Spinal cord (tissue), 10 donors: ENCODE results near the gene TGFBR3. TPM values are rescaled to one million over a fixed set of nuclear protein-coding genes. Genes with fewer than 3 reads are reported as not detected.

ENCODE experiments used
- DNase-seq, 6 donors: peaks; one replicate each; pipeline versions ENCODE4 v3.0.0 to v3.0.0-alpha.2; 2013 to 2015; ENCODE audit warnings: low spot score in 6 of 6, low read depth in 4 of 6
- H3K27ac ChIP-seq: one replicate; pipeline ENCODE4 v1.5.1; 2013; ENCODE audit warnings: low read depth, low read length, control low read depth
- H3K27me3 ChIP-seq: one replicate; pipeline ENCODE4 v1.6.1; 2013; ENCODE audit warnings: low read length; ENCODE audit not compliant: control insufficient read depth, insufficient read depth
- H3K36me3 ChIP-seq: one replicate; pipeline ENCODE4 v1.6.1; 2013; ENCODE audit warnings: low read length; ENCODE audit not compliant: control insufficient read depth, insufficient read depth
- H3K4me1 ChIP-seq: one replicate; pipeline ENCODE4 v1.6.1; 2013; ENCODE audit warnings: low read length; ENCODE audit not compliant: control insufficient read depth, insufficient read depth
- H3K4me3 ChIP-seq: one replicate; pipeline ENCODE4 v1.5.1; 2013; ENCODE audit warnings: low read depth, low read length, control low read depth
- H3K9me3 ChIP-seq: one replicate; pipeline ENCODE4 v1.6.1; 2013; ENCODE audit warnings: low read length; ENCODE audit not compliant: control insufficient read depth, insufficient read depth
- WGBS: methylation state at CpG from one replicate; pipeline ENCODE4 v1.1.5; 2013; ENCODE audit warnings: missing lambda C conversion rate; ENCODE audit not compliant: insufficient coverage; 5-methylcytosine and 5-hydroxymethylcytosine counted together
- long read RNA-seq, 4 donors: transcript quantifications; one replicate each; lab custom pipeline, GENCODE V29; 2026
- polyA plus RNA-seq, 2 donors: library from polyadenylated mRNA; unstranded; fragments of 120-200 nt; gene quantifications; one replicate each; pipeline ENCODE4 v1.2.1, GENCODE V29; 2013; ENCODE audit not compliant: insufficient read length in 2 of 2
- total RNA-seq, 2 donors: library from RNA; depleted of rRNA in 1 of 2; stranded (reverse); fragments of 120-200 nt in 1 of 2; fragments of >200 nt in 1 of 2; gene quantifications; one replicate each; pipeline versions ENCODE4 v1.2.3 to v1.2.4, GENCODE V29; 2013 to 2014
- donor health status: healthy.

Gene TGFBR3
- total RNA-seq (10 to 100 TPM; 47.1 to 99.8 TPM), polyA plus RNA-seq (10 to 100 TPM in 1 of 2 donors, 1 to 10 TPM in 1; 8.0 to 12.8 TPM)
- long read RNA-seq, donor 1 = 0 reads
- long read RNA-seq, donor 2 = 0 reads
- long read RNA-seq, donor 3, full-length matches to known transcripts = 1 of 1 reads
- long read RNA-seq, donor 3, partial matches to known transcripts = 0 of 1 reads
- long read RNA-seq, donor 3, other reads (novel, unspliced or antisense) = 0 of 1 reads
- long read RNA-seq, donor 4, full-length matches to known transcripts = 2 of 2 reads
- long read RNA-seq, donor 4, partial matches to known transcripts = 0 of 2 reads
- long read RNA-seq, donor 4, other reads (novel, unspliced or antisense) = 0 of 2 reads

DNA sequence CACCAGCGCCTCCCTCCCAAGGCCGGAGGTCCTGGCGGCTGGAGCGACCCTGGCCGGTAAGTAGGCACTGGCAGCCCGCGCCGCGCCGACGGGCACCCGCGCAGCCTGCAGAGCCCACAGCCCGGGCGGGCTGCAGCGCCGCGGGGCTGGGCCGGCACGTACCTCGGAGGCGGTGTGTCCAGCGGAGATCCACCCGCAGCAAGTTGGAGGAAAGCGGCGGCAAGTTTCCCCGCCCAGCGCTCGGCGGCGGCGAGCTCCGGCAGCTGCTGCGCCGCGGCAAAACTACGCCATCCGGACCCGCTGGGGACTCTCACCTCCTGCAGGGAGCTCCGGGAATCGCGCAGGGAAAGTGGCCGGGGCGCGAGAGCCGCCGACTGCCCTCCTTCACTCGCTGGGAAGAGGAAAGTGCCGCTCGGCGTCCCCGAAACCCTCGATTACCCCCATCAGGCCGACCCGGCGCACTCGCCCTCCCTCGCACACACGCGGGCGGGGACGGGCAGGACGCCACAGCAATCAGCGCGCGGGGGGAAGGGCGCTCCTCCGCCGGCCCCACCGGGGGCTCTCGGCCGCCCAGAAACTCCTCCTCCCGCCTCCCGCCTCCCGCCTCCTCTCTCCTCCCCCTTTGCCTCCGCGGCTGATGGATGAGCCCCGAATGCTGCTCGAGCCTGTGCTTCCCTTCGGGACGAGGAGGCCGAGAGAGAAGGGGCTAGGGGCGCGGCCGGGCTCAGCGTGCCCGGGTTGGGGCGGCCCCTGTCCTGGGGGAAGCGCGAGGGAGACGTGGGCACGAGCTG, at the start of gene TGFBR3:
TSS of gene TGFBR3 (minus strand) at position 436 of the 791 bp plus-strand sequence. CDS start 24,620 bp downstream, outside the sequence.
- peaks cover 2% of the 10 kb centered on the region for H3K27me3 ChIP-seq
- no peaks in the 10 kb centered on the region for H3K36me3 ChIP-seq
- peak within 1 kb of the TSS; percentile 91 for H3K27ac ChIP-seq
- under 1% methylated on average over 81 of the region's 92 CpGs for WGBS
- H3K4me1 ChIP-seq = peaks cover 18% of the 10 kb centered on the region
- peak within 1 kb of the TSS; percentile 61 for H3K4me3 ChIP-seq
- DNase-seq = peak; percentile 65 to 97 (median 81)
- no peaks in the 10 kb centered on the region for H3K9me3 ChIP-seq

DNA sequence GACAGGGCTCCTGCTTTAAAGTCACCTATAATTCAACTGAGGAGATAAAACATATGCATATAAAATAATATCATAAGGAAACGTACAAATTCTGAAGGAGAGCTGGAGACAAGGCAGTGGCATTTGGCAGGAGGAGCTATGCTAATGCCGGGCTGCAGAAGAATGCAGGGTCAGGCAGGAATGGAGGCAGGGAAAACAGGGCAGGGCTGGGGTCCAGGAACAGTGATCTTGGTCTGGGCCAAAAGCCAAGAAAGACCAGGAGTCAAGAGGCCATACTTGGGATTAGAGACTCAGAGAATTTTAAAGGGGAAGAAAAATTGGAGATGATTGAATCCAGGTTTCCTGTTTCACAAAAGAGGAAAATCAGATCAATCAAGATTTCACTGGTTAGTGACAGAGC, 43.3 kb upstream of the TGFBR3 start:
- Histone ChIP-seq H3K4me1 (no peaks in the 10 kb centered on the region), H3K9me3 (no peaks in the 10 kb centered on the region), H3K27ac (no peak overlapping the region), H3K4me3 (no peak overlapping the region), H3K27me3 (no peaks in the 10 kb centered on the region), H3K36me3 (no peaks in the 10 kb centered on the region)
- DNase-seq = peak in 1 of 6 donors; percentile 44
- 30% methylated on average over 1 of the region's 2 CpGs for WGBS

DNA sequence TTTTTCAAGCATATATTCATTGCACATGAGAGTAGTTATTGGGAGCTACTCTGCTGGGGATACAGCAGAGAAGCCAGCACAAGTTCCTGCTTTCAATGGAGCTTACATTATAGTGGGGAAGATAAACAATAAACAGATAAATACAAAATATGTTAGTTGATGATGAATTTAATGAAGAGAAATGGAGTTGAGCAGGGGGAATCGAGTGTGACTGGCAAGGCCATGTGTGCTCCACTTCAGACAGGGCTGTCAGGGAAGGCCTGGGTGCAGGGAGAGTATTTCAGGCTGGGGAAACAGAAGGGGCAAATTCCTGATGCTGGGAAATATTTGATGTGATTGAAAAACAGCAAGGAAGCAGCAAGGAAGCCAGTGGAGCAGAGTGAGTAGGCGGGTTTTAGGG, 42.1 kb upstream of the TGFBR3 start:
- 43% methylated on average over 2 of the region's 2 CpGs for WGBS
- no peak overlapping the region for H3K4me3 ChIP-seq
- no peaks in the 10 kb centered on the region for H3K36me3 ChIP-seq
- no peaks in the 10 kb centered on the region for H3K9me3 ChIP-seq
- no peaks in the 10 kb centered on the region for H3K4me1 ChIP-seq
- no peaks in the 10 kb centered on the region for H3K27me3 ChIP-seq
- no peak overlapping the region for H3K27ac ChIP-seq
- DNase-seq = no peak

- DNase-seq = no peak
- Histone ChIP-seq H3K27me3 (no peaks in the 10 kb centered on the region), H3K4me1 (no peaks in the 10 kb centered on the region), H3K4me3 (no peak overlapping the region), H3K27ac (no peak overlapping the region), H3K9me3 (no peaks in the 10 kb centered on the region), H3K36me3 (no peaks in the 10 kb centered on the region)
- 94% methylated on average over 2 of the region's 4 CpGs for WGBS
Observed at GRCh38 chr1:91925644-91926435, 39.9 kb upstream of the TGFBR3 start.

DNA sequence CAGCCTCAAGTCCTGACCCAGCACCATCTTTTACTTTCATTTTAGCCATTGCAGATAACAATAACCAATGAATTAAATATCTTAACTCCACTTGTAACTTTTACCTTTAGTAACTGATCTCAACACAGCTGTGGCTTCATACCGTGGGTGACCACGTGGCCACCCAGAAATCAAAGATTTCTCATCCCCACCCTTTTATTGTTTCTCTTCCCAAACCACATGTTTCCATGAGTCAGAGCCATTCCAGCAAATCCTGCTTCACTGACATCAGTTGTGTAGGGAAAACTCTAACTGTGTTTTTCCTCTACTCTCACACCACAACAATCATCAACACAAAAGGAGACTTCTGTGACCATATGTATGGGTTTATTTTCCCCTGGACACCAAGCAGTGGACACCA, 38.2 kb upstream of the TGFBR3 start:
- H3K27ac ChIP-seq = no peak overlapping the region
- H3K36me3 ChIP-seq = no peaks in the 10 kb centered on the region
- no peak overlapping the region for H3K4me3 ChIP-seq
- no peaks in the 10 kb centered on the region for H3K4me1 ChIP-seq
- DNase-seq = no peak
- WGBS = 78% methylated on average over 2 of the region's 2 CpGs
- no peaks in the 10 kb centered on the region for H3K27me3 ChIP-seq
- H3K9me3 ChIP-seq = no peaks in the 10 kb centered on the region

- no peaks in the 10 kb centered on the region for H3K27me3 ChIP-seq
- 81% methylated on average over 8 of the region's 8 CpGs for WGBS
Observed at GRCh38 chr1:91919962-91920361, 34.0 kb upstream of the TGFBR3 start.

DNA sequence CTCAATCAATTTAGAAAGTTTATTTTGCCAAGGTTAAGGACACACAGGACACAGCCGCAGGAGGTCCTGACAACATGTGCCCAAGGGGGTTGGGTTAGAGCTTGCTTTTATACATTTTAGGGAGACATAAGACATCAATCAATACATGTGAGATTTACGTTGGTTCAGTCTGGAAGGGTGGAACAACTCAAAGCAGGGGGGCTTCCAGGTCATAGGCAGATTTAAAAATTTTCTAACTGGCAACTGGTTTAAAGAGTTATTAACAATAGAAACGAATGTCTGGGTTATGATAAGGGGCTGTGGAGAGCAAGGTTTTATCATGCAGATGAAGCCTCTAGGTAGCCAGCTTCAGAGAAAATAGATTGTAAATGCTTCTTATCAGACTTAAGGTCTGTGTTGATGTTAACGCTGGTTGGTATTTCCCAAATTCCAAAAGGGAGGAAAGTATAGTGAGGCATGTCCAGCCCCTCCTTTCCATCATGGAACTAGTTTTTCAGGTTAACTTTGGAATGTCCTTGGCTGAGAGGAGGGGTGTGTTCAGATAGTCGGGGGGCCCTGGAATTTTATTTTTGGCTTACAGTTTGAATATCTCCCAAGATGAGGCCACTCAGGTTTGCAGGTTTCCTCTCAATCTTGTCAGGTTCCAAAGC, 31.0 kb upstream of the TGFBR3 start:
- Histone ChIP-seq H3K9me3 (no peaks in the 10 kb centered on the region), H3K27ac (no peak overlapping the region), H3K4me3 (no peak overlapping the region), H3K36me3 (no peaks in the 10 kb centered on the region), H3K27me3 (no peaks in the 10 kb centered on the region), H3K4me1 (no peaks in the 10 kb centered on the region)
- DNase-seq = no peak
- 75% methylated on average over 1 of the region's 5 CpGs for WGBS

More at GRCh38 chr1:91919962-91920361, 34.0 kb upstream of the TGFBR3 start:
- no peak overlapping the region for H3K27ac ChIP-seq
- H3K9me3 ChIP-seq = no peaks in the 10 kb centered on the region
- H3K4me1 ChIP-seq = no peaks in the 10 kb centered on the region
- no peak overlapping the region for H3K4me3 ChIP-seq
- H3K36me3 ChIP-seq = no peaks in the 10 kb centered on the region
- no peak for DNase-seq

DNA sequence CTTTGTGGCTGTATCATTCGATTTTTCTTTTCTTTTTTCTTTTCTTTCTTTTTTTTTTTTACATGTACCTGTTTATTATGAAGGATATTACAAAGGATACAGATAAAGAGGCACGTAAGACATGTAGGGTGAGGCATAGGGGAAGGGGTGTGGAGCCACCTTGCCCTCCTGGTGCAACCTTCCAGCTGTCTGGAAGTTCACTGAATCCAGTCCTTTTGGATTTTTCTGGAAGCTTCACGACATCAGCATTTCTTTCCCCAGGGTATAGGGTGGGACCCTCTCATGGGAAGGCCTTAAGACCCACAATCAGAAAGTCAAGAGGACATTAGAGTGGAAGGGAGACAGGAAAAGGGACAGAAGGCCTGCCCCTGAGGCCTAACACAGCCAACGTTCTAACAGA, 30.1 kb upstream of the TGFBR3 start:
- Histone ChIP-seq H3K9me3 (no peaks in the 10 kb centered on the region), H3K36me3 (no peaks in the 10 kb centered on the region), H3K4me1 (no peaks in the 10 kb centered on the region), H3K27ac (no peak overlapping the region), H3K4me3 (no peak overlapping the region), H3K27me3 (no peaks in the 10 kb centered on the region)
- WGBS = no CpG with 5 or more reads among the region's 4 CpGs
- DNase-seq = no peak

GRCh38 chr1:91913018-91913417, 27.1 kb upstream of the TGFBR3 start:
- no peak overlapping the region for H3K27ac ChIP-seq
- no peaks in the 10 kb centered on the region for H3K9me3 ChIP-seq
- no peaks in the 10 kb centered on the region for H3K36me3 ChIP-seq
- H3K4me1 ChIP-seq = no peaks in the 10 kb centered on the region
- no peak overlapping the region for H3K4me3 ChIP-seq
- H3K27me3 ChIP-seq = no peaks in the 10 kb centered on the region
- WGBS = no CpG with 5 or more reads among the region's 3 CpGs
- DNase-seq = no peak
